Measurements from ENCODE around the gene JMJD4. TPM values are rescaled to one million over a fixed set of nuclear protein-coding genes. Genes with fewer than 3 reads are reported as not detected.

Gene JMJD4
- total and polyA plus RNA-seq, 2 of the 4 experiments (the other 2 are of a cell fraction), result 24.6 to 28.5 TPM

DNA sequence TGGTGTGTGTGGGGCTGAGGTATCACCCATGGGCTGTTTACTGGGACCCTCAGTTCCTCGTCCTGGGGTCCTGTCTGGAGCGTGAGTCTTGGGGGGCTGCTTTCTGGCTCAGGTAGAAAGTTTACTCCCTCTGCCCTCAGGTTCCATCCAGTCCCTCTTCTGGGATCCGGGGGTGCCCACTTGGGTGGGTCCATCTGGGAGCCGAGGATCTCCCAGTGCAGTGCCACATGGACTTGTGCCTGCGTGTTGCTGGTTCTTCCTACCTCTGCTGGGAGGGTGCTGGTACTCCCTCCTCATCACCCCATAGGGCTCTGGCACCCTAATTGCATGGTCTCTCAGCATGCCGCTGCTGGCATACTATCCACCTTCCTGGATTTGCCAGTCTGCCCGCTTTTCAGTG is 14.1 kb upstream of the JMJD4 start:
- H3K56ac ChIP-seq (ENCODE audit: extremely low read depth, insufficient read depth, low read length), result no peak overlapping the region
- H3K4me2 ChIP-seq (ENCODE audit: low read depth, low read length), result no peak overlapping the region
- no peak overlapping the region for H2AK9ac ChIP-seq (replicated peaks; ENCODE audit: low read depth, low read length, poor library complexity)
- H2AK5ac ChIP-seq (ENCODE audit: low read depth, low read length), result no peak overlapping the region
- no peak overlapping the region for H3K23ac ChIP-seq (ENCODE audit: low read depth, low read length)
- H4K5ac ChIP-seq (ENCODE audit: low read depth, low read length), result no peak overlapping the region
- H2AFZ ChIP-seq (replicated peaks; ENCODE audit: low read length, poor library complexity), result no peak overlapping the region
- no peak overlapping the region for H3K9ac ChIP-seq (ENCODE audit: low read depth, low read length)
- intact Hi-C loops (cut with micrococcal nuclease) (no loop called here), in situ Hi-C loops (cut with MboI; ENCODE audit: low sequenced_read_pairs) (no loop called here), dilution Hi-C loops (cut with HindIII; ENCODE audit: low sequenced_read_pairs, unreplicated experiment) (no loop called here)
- ChIA-PET CTCF (interaction anchor here (0.7 kb wide), 1 partner anchor 10 kb away, joined by 3 read pairs; no protein-coding TSS in a partner anchor), POLR2A (ENCODE audit: unreplicated experiment) (no interaction called here)
- no CpG with 5 or more reads among the region's 7 CpGs for WGBS, 2 experiments (ENCODE audit: extremely low coverage in 2 of 2, insufficient read length in 1 of 2)
- peaks cover 8% of the 10 kb centered on the region for H3K4me1 ChIP-seq (ENCODE audit: control insufficient read depth, insufficient read depth, low read length)
- H3K27ac ChIP-seq (ENCODE audit: insufficient read depth, low read length), result no peak overlapping the region
- no peak for ATAC-seq (ENCODE audit: low read depth)
- H3K4me3 ChIP-seq (ENCODE audit: insufficient read depth, low read depth, low read length), result no peak overlapping the region
- DNase-seq, result no peak
- TF ChIP-seq BHLHE40 (IDR thresholded peaks at IDR 0.05; ENCODE audit: low read depth, low read length) (no peak), POLR2A (IDR thresholded peaks at IDR 0.05; ENCODE audit: low read depth, low read length) (no peak), NFE2L2 (IDR thresholded peaks at IDR 0.05; ENCODE audit: low read depth, low read length) (no peak)
- no peak overlapping the region for H2BK120ac ChIP-seq (ENCODE audit: low read depth, low read length)
- H3K14ac ChIP-seq (replicated peaks; ENCODE audit: low read depth, low read length), result no peak overlapping the region
- no peak overlapping the region for H2BK5ac ChIP-seq (ENCODE audit: low read depth, low read length, poor library complexity, severe bottlenecking)
- no peaks in the 10 kb centered on the region for H3K9me3 ChIP-seq (ENCODE audit: control insufficient read depth, insufficient read depth, low read length)
- no peaks in the 10 kb centered on the region for H3K27me3 ChIP-seq (ENCODE audit: control insufficient read depth, insufficient read depth, low read length)
- H2BK15ac ChIP-seq (ENCODE audit: low read depth, low read length), result no peak overlapping the region
- H4K20me1 ChIP-seq (ENCODE audit: insufficient read depth, low read length), result peaks cover 54% of the 10 kb centered on the region
- H2BK20ac ChIP-seq (ENCODE audit: low read depth, low read length), result no peak overlapping the region
- peaks cover 40 to 84% of the 10 kb centered on the region in 2 experiments for H3K79me1 ChIP-seq (ENCODE audit: low read depth in 1 of 2, low read length in 2 of 2)
- H3K9me1 ChIP-seq (ENCODE audit: insufficient read depth, low read length), result peaks cover 10% of the 10 kb centered on the region
- peaks cover 25% of the 10 kb centered on the region for H3K36me3 ChIP-seq (ENCODE audit: control insufficient read depth, insufficient read depth, low read length)
- H3K18ac ChIP-seq (ENCODE audit: low read depth, low read length), result no peak overlapping the region
- no peak overlapping the region for H4K91ac ChIP-seq (ENCODE audit: insufficient read depth, low read depth, low read length)
- BruUV-seq (replicated peaks), result no TSS peak
- H3K4ac ChIP-seq (ENCODE audit: low read depth, low read length), result no peak overlapping the region
- H4K8ac ChIP-seq (ENCODE audit: low read depth in 2 of 2, low read length in 2 of 2), result no peak overlapping the region
